Myometrial cell (primary cell): Measurements from ENCODE around the gene TK2. TPM values are rescaled to one million over a fixed set of nuclear protein-coding genes. Genes with fewer than 3 reads are reported as not detected.

Experiments
- total RNA-seq: library from RNA; depleted of rRNA; stranded (reverse); fragments of >200 nt; gene quantifications from 2 replicates; pipeline ENCODE4 v1.2.3, GENCODE V29; 2015

The TK2 gene
- total RNA-seq: 19.3 and 38.6 TPM in 2 replicates

DNA sequence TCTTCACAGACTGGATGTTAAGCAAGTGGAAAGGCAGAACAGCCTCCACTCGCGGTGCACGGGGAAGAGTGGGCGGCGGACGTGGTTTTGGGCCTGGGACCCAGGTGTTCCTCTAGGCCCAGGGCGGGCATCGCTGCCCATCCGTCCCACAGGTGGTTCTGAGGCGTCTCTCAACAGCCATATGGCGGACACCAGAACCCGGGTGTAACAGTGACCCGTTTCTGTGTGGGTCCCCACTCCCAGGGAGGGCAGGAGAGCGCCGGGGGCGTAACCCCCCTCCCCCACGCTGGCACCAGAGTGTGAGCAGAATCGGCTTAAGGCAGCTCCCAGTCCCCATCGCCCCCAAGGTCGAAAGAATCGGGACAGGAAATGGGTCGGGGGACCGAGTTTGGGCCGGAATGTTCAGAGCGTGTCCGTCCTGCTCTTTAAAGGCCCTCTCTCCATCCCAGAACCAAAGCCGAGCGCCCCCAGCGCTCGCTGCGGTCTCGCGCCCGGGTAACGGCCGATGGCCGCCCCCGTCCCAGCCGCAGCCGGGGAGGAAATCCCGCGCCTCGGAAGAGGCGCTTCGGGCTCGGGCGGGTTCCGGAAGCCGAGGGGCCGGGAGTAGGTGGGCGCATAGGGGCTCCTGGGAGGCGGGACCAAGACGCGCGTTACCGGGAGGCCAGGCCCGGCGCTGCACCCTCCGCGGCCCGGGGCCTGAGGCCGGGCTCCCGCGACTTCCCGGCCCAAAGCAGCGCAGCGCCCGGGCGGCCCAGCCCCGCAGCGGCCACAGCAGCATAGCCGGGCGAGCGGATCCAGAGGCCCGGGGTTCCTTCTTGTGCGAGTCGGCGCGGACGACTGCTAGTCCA lies at the start of gene TK2:
Gene TK2 (minus strand): TSS at position 839 of the 848 bp plus-strand sequence. CDS start 61 bp downstream, at position 778.

DNA sequence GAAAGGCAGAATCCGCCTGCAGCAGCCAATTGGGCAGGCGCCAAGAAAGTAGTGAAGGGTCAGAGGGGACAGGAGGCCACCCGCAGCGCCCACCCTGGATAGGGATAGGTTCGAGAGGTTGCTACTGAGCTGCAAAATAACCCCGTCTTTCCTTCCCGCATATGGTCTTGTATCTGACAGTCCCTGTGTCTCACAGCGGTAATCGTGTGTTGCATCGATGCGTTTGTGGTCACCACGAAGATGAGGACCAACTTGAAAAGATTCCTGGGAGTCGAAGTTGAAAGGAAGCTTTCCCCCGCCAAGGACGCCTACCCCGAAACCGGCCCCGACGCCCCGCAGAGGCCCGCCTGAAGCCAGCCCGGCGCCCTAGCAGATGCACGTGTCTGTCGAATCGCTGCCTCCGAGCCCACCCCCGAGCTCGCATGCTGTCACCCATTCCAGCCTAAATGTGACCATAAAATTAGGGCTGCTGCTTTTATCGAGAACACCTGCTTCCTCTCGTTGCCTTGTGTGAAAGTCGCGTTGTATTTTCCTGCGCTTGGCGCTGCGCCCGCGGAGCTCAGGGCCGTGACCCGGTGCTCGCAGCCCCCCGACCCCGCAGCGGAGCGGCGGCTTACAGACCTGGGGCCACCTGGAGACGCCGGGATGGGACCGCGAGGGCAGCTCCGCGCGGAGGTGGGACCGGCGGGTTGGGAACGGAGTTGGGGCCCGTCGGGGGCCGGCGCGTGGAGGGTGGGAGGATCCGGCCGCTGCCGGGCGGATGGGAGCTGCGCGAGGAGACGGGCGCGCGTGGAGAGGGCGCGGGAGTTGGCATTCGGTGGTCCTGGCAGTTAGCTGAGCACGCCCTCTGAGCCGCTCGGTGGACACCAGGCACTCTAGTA lies 29.0 kb upstream of the TK2 start, which contains the start of gene CMTM2:
Gene CMTM2 (plus strand): TSS at position 813 of the 881 bp plus-strand sequence. CDS start 145 bp downstream, outside the sequence.

DNA sequence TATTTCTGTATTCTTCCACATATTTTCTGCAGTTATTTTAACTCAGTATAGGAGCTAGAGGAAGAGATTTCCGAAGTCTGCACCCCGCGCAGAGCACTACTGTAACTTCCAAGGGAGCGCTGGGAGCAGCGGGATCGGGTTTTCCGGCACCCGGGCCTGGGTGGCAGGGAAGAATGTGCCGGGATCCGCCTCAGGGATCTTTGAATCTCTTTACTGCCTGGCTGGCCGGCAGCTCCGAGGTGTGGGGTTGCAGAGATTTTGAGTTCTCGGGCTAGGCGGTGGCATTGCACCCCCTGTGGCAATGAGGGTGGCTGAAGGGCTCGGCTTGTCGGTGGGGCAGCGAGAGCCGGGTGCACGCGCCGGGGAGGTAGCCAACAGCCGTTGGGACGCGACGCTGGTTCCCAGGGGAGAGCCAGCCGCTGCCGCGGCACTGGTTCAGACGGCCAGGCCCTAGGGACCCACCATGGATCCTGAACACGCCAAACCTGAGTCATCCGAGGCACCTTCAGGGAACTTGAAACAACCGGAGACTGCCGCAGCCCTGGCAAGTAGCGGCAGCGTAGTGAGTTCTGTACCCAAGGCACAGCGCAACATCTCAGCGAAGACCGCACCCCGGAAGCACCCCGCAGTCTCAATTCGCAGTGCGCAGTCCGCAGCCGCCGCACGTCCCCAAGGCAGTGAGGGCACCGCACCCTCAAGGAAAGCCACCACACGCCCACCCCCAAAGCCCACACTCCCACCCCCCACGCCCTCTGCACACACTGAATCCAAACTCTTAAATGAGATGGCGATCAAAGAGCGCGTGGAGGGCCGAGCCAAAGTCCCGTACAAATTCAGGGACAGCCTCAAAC lies 16.4 kb upstream of the TK2 start, which contains the start of gene CMTM1:
Gene CMTM1 (plus strand): TSS at position 389 of the 851 bp plus-strand sequence. CDS start 75 bp downstream, at position 464.

DNA sequence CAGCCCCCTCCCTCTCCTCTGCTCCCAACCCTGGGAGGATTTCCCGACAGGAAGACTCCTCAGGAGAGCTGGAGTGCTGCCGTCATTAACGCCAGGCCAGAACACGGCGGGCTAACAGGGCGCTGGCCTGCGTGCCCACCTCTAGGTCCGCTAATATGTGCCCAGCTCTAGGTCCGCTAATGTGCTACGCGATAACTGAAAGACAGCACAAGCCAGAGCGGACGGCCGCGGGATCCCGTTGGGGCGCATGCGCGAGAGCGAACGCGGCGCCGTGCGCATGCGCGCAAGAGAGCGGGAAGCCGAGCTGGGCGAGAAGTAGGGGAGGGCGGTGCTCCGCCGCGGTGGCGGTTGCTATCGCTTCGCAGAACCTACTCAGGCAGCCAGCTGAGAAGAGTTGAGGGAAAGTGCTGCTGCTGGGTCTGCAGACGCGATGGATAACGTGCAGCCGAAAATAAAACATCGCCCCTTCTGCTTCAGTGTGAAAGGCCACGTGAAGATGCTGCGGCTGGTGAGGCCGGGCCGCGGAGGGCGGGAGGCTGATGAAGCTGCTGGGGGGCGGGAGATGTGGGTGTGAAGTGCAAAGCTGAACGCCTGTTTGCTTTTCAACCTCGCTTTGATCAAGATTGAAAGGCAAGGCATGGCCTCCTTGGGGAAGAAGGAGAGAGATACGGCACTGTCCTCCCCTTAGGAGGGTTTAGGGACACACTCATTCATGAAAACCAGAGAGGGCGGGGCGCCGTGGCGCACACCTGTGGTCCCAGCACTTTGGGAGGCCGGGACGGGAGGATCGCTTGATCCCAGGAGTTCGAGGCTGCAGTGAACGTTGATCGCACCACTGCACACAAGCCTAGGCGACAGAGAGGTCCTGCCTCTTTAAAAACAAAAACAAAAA lies 2.6 kb upstream of the TK2 start, which contains the start of gene CKLF:
Gene CKLF (plus strand): TSS at position 291 of the 892 bp plus-strand sequence. CDS start 140 bp downstream, at position 431.

Other genes starting within 250 kb of the TK2 start
- 0.35 TPM in 1 of 2 replicates, not detected in the other for gene CDH5, start 183.4 kb downstream of the TK2 start, total RNA-seq
- 0.29 and 0.53 TPM in 2 replicates for gene BEAN1, start 122.8 kb downstream of the TK2 start, total RNA-seq
- gene CKLF, start 2.5 kb upstream of the TK2 start, total RNA-seq: 87.5 and 135 TPM in 2 replicates
- gene CMTM1, start 16.3 kb upstream of the TK2 start, total RNA-seq: 0.35 and 2.0 TPM in 2 replicates
- gene CMTM2, start 29.3 kb upstream of the TK2 start, total RNA-seq: not detected in 2 replicates
- gene CMTM3, start 54.6 kb upstream of the TK2 start, total RNA-seq: 57.2 and 73.2 TPM in 2 replicates
- 8.4 and 8.7 TPM in 2 replicates for gene CMTM4, start 146.6 kb upstream of the TK2 start, total RNA-seq
- 49.0 and 53.5 TPM in 2 replicates for gene DYNC1LI2, start 201.5 kb upstream of the TK2 start, total RNA-seq